ENCODE measurements around the gene ACAD8.

- no peak for TF ChIP-seq CTCF (IDR thresholded peaks at IDR 0.05; ENCODE audit: low read depth, low read length)
- no peak for TF ChIP-seq POLR2A (IDR thresholded peaks at IDR 0.05; ENCODE audit: extremely low read depth, insufficient read length)
- no peak for TF ChIP-seq MAX (IDR thresholded peaks at IDR 0.05; ENCODE audit: low read depth, low read length)
- TF ChIP-seq MYC (IDR thresholded peaks at IDR 0.05; ENCODE audit: low read depth, low read length) = no peak
These were observed 6.7 kb upstream of the ACAD8 start for GRCh38 chr11:134246678-134247077.

Measured in NB4 (cell line).